BJ (cell line): ENCODE results near the gene LDLRAD4. TPM values are rescaled to one million over a fixed set of nuclear protein-coding genes. Genes with fewer than 3 reads are reported as not detected.

Experiments used
- CTCF ChIA-PET: fragments of 350-600 bp; formaldehyde crosslinking; extraction: SDS; loops from one replicate; lab custom pipeline; 2021; ENCODE audit warnings: antibody characterized with exemption, inconsistent platforms; lab: Yijun Ruan, JAX
- POLR2A ChIA-PET: fragments of 300-600 bp; sonication (Branson Sonifier 250); formaldehyde crosslinking; extraction: SDS; loops from one replicate; lab custom pipeline; 2021; ENCODE audit warnings: antibody characterized with exemption; lab: Charles Lee
- DNase-seq: peaks from one replicate; pipeline ENCODE4 v3.0.0-alpha.2; 2011; ENCODE audit warnings: low read depth
- H3K27me3 ChIP-seq: 2 replicates; pipeline ENCODE4 v1.6.0; 2011; ENCODE audit warnings: low read length; ENCODE audit not compliant: control insufficient read depth, insufficient read depth
- H3K36me3 ChIP-seq: 2 replicates; pipeline ENCODE4 v1.5.1; 2011; ENCODE audit warnings: low read length; ENCODE audit not compliant: control insufficient read depth, insufficient read depth
- H3K4me3 ChIP-seq: 2 replicates; pipeline ENCODE4 v1.5.1; 2011; ENCODE audit warnings: low read depth, mild to moderate bottlenecking, control low read depth, low read length
- CTCF ChIP-seq: IDR thresholded peaks from 2 replicates; pipeline ENCODE4 v1.5.1; 2011; ENCODE audit warnings: low read depth, mild to moderate bottlenecking, control low read depth, inconsistent platforms, low read length, moderate library complexity; ENCODE audit not compliant: insufficient read depth
- polyA plus RNA-seq: library from polyadenylated mRNA; depleted of rRNA; stranded (reverse); fragments of >200 nt; gene quantifications from 2 replicates; pipeline ENCODE4 v1.2.3, GENCODE V29; 2011

The LDLRAD4 gene
- polyA plus RNA-seq, 1 experiment, result not detected

- Histone ChIP-seq H3K27me3 (peaks cover 4% of the 10 kb centered on the region; the same call in 1 of the 2 replicates), H3K36me3 (no peaks in the 10 kb centered on the region), H3K4me3 (no peak overlapping the region)
- CTCF ChIA-PET, result interaction anchor here (1.7 kb wide), 1 partner anchor 9 kb away, joined by 5 read pairs; no protein-coding TSS in a partner anchor
- TF ChIP-seq CTCF, result no peak
- no peak for DNase-seq
- POLR2A ChIA-PET, result no interaction called here
These were observed 40.4 kb upstream of the LDLRAD4 start for GRCh38 chr18:13178197-13178596.

GRCh38 chr18:13178976-13179375 lies 39.6 kb upstream of the LDLRAD4 start:
- POLR2A ChIA-PET, result no interaction called here
- Histone ChIP-seq H3K4me3 (no peak overlapping the region), H3K27me3 (peaks cover 7% of the 10 kb centered on the region; the same call in 1 of the 2 replicates), H3K36me3 (no peaks in the 10 kb centered on the region)
- CTCF ChIA-PET, result interaction anchor here (0.6 to 1.7 kb wide), 3 partner anchors 8 to 19 kb away, joined by 3 to 5 read pairs (median 3); no protein-coding TSS in a partner anchor
- no peak for TF ChIP-seq CTCF
- no peak for DNase-seq

DNA sequence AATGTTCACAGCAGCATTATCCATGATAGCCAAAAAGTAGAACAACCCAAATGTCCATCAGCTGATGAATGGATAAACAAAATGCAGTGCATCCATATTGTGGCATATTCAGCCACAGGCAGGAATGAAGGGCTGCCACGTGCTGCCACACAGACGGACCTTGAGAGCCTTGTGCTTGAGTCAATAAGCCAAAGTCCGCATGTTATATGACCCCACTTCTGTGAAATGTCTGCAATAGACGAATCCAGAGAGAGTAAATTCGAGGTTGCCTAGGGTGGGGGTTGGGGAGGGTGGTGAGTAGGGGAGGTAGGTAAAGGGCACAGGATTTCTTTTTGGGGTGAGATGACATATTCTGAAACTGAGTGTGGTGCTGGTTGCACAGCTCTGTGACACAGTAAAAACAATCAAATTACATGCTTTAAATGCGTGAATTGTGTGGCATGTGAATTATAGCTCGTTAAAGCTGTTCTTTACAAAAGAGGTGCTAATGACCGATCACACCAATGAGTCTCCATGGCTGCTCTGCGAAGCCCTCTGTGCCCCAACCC lies 38.9 kb upstream of the LDLRAD4 start:
- CTCF ChIA-PET, result interaction anchor here (1.0 kb wide), 1 partner anchor 9 kb away, joined by 3 read pairs; no protein-coding TSS in a partner anchor
- POLR2A ChIA-PET, result no interaction called here

GRCh38 chr18:13180614-13181375 lies 37.8 kb upstream of the LDLRAD4 start:
- CTCF ChIA-PET, result no interaction called here
- no peak for TF ChIP-seq CTCF

More for the DNA sequence above, 38.9 kb upstream of the LDLRAD4 start:
- H3K4me3 ChIP-seq, result no peak overlapping the region
- no peak for TF ChIP-seq CTCF
- peaks cover 7% of the 10 kb centered on the region; the same call in 1 of the 2 replicates for H3K27me3 ChIP-seq
- no peak for DNase-seq
- H3K36me3 ChIP-seq, result no peaks in the 10 kb centered on the region

GRCh38 chr18:13181765-13182164 lies 36.8 kb upstream of the LDLRAD4 start:
- CTCF ChIA-PET, result no interaction called here
- POLR2A ChIA-PET, result no interaction called here
- no peak overlapping the region for H3K4me3 ChIP-seq
- peaks cover 7% of the 10 kb centered on the region; the same call in 1 of the 2 replicates for H3K27me3 ChIP-seq
- no peaks in the 10 kb centered on the region for H3K36me3 ChIP-seq
- DNase-seq, result no peak
- TF ChIP-seq CTCF, result no peak

More at GRCh38 chr18:13180614-13181375, 37.8 kb upstream of the LDLRAD4 start:
- Histone ChIP-seq H3K27me3 (peaks cover 7% of the 10 kb centered on the region; the same call in 1 of the 2 replicates), H3K4me3 (no peak overlapping the region), H3K36me3 (no peaks in the 10 kb centered on the region)
- DNase-seq, result no peak
- POLR2A ChIA-PET, result no interaction called here
